DLD1 (cell line): ENCODE measurements around the gene BTLA.
"Not testable (repeated sequence)": the region's sequence is repeated elsewhere in the genome, so short reads cannot be mapped to it uniquely, and the experiment has no call there.

Experiments
- in situ Hi-C: cut with HindIII; loops from 2 replicates; pipeline ENCODE4 v1.10.0; 2017; ENCODE audit warnings: low sequenced_read_pairs

BTLA gene

GRCh38 chr3:112459750-112460149 is 39.5 kb downstream of the BTLA start:
- in situ Hi-C loops, result no loop called here

- in situ Hi-C loops, result no loop called here
Measured at GRCh38 chr3:112456147-112456546, 43.1 kb downstream of the BTLA start.

GRCh38 chr3:112448939-112449338 is 50.3 kb downstream of the BTLA start:
- in situ Hi-C loops, result no loop called here

- in situ Hi-C loops, result no loop called here
Measured at GRCh38 chr3:112446343-112446742, 52.9 kb downstream of the BTLA start.

GRCh38 chr3:112445839-112446238 is 53.4 kb downstream of the BTLA start:
- in situ Hi-C loops, result no loop called here

- in situ Hi-C loops, result no loop called here
Measured at GRCh38 chr3:112437146-112438022, 61.9 kb downstream of the BTLA start.

GRCh38 chr3:112429960-112430359 is 69.3 kb downstream of the BTLA start:
- in situ Hi-C loops, result no loop called here

GRCh38 chr3:112427123-112427522 is 72.1 kb downstream of the BTLA start:
- in situ Hi-C loops, result no loop called here

- in situ Hi-C loops, result no loop called here
Measured at GRCh38 chr3:112425858-112426750, 73.2 kb downstream of the BTLA start.

GRCh38 chr3:112425382-112425781 is 73.9 kb downstream of the BTLA start:
- in situ Hi-C loops, result no loop called here

GRCh38 chr3:112424394-112424793 is 74.9 kb downstream of the BTLA start:
- in situ Hi-C loops, result no loop called here

- in situ Hi-C loops, result not testable (repeated sequence)
Measured at GRCh38 chr3:112422921-112423320, 76.4 kb downstream of the BTLA start.

GRCh38 chr3:112418526-112418925 is 80.7 kb downstream of the BTLA start:
- in situ Hi-C loops, result not testable (repeated sequence)

- in situ Hi-C loops, result no loop called here
Measured at GRCh38 chr3:112417696-112418318, 81.5 kb downstream of the BTLA start.

GRCh38 chr3:112416391-112417212 is 82.7 kb downstream of the BTLA start:
- in situ Hi-C loops, result no loop called here

- in situ Hi-C loops, result no loop called here
Measured at GRCh38 chr3:112415390-112415789, 83.9 kb downstream of the BTLA start.
